ENCODE results near the gene USB1.
"Not testable (repeated sequence)": the region's sequence is repeated elsewhere in the genome, so short reads cannot be mapped to it uniquely, and the experiment has no call there.

Gene USB1

DNA sequence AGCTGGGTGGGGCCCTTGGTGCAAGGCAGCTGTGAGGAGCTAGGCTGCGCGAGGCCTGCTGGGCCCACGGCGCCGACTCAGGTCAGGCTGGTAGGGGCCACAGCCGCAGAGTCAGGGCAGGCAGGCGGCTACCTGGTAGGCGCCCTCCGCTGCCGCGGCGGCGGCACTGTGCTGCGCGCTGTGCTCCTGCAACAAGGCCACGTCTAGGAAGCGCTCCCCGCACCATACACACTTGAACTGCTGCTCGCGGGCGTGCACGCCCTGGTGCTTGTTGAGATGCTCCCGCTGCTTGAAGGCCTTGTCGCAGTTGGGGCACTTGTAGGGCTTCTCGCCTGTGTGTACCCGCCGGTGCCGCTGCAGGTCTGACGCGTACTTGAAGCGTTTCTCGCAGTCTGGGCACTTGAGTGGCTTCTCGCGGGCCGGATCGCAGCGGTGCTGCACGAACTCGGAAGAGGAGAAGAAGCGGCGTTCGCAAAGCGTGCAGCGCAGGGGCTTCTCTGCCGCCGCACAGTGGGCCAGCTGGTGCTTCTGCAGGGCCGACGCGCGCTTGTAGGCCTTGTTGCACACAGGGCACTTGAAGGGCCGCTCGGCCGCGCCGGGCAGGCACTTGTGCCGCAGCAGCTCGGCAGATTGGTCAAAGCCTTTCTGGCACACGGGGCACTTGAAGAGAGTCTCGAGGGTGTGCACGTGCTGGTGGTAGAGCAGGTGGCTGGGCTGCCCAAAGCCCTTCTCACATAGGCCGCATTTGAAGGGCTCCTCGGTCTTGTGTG lies 4.6 kb upstream of the USB1 start:
- no peak for DNase-seq

DNA sequence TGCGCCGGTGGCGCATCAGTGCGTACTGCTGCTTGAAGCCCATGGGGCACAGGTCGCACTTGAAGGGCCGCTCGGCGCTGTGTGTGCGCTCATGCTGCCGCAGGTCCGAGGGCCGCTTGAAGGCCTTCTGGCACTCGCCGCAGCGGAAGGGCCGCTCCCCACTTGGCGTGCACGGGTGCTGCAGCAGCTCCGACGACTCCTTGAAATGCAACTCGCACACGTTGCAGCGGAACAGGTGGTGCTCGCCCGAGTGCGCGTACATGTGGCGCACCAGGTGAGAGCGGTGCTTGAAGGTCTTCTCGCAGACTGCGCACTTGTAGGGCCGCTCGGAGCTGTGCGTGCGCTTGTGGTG lies 4.1 kb upstream of the USB1 start:
- DNase-seq, result no peak

DNA sequence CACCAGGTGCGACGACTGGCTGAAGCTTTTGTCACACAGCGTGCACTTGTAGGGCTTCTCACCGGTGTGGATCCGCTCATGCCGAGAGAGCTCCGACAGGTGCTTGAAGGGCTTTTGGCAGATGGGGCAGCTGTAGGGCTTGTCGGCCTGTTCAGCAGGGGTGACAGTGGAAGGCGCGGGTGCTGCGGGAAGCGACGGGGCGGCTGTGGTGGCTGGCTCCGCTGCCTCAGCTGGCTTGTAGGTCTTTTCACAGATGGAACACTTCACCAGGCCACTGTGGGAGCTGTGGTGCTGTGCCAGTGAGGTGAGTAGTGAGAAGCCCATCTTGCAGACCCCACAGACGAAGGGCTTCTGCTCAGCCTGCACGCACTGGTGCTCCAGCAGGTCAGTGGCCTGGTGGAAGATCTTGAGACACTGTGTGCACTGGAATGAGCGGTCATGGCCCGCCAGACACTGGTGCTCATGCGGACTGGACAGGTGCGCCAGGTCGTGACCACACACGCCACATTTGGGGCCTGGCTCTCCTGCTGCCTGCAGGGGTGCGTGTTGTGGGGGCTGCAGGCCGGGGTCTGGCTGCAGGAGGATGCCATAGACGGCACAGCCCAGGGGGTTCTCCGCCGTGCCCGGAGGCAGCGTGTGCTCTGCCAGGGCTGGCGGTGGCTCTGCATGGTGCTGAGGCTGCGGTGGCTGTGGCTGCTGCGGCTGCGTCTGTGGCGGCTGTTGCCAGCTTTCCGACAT lies 3.5 kb upstream of the USB1 start:
- no peak for DNase-seq

DNA sequence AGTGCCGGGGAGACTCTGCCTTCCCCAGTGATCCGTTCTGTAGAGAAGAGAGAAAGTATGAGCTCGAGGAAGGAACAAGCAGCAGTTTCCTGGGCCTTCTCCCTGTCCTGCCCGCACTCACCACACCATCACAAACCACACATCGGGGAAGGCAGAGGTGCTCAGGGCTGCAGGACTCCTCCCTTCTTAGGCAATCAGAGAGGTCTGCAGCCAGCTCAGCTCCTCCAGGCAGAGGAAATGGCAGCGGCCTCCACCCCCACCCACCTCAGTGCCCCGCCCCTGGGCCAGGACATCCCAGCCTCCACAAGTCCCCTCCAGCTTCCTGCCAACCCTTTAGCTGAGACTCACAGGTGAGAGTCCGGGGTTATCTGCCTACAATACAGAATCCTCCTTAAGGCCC lies 2.7 kb upstream of the USB1 start:
- no peak for DNase-seq

DNA sequence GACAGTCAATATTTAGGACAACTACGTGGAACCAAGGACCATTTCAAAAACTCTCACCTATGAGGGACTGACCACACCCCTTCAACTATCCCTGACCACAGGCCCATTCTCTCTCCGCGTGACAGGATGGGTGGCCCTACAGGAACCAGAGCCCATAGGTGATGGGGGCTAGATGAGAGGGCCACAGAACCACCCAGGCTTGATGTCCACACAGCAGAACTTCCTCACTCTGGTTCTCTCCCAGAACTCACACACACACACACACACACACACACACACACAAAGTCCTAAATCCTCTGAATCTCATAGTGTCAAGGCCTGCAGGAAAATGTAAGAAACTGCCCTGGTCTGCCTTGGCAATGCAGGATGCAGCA lies 2.2 kb upstream of the USB1 start:
- DNase-seq, result no peak

DNA sequence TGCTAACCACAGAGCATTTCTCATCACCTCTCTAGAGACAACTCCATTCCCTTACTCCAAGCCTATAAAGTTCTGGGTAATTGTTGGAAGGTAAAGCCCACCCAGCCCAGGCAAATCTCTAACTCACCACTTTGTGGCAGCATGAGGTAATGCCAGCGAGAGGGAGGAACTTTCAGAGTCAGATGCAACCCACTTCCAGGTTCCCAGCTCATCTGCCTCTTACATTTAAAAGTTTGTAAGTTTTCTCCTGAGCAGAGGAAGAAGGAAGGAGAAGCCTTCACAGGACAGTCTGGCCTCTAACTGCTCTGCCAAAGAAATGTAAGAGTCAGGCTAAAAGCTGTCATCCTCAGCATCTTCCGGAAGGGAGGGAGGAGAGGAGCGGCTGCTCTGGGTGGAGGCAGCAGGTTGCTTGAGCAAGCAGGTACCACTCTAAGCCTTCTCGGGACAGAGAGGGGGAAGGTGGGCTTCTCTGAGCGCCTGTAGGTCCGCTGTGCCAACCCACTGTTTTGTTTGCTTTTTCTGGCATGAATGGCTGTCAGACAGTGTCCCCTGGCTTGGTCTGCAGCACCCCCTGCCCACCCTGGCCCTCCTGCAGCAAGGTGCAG lies 1.7 kb upstream of the USB1 start:
- no peak for DNase-seq

DNA sequence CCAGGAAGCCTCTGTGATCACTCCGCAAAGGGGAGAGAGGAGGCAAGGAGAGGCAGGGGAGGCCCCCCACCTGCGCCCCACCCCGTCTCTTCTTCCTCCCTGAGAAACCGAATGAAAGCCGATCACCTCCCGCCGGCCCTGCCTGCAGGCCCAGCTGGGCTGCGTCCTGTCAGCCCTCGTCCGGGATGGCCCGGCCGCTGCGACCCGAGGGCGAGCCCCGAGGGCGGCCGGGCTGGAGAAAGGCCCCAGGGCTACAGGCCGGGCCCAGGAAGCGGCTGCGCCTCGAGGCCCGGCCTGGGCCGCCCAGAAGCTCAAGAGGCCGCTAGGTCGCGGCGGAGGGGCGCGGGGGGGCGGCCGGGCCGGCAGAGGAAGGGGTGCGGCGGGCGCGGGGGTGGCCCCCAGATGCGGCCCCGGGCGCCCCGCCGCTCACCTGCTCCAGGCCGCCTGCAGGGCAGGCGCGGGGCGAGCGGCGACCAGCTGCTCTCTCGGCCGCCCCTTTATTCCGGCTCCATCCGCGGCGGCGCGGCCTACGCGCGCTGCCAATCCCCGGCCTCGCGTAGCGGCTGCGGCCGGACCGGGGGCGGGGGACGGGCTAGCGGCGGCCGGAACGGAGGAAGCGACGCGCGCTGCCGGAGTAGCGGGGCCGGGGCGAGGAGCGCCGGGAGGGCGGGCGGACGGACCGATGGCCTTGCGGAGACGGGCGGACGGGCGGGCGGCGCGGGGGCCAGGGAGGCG lies 1.1 kb upstream of the USB1 start, which contains the start of gene ZNF319:
Gene ZNF319 (minus strand): TSS at position 702 of the 735 bp plus-strand sequence. CDS start 2,407 bp downstream, outside the sequence.
- no peak for DNase-seq

- no peak for DNase-seq
Measured at GRCh38 chr16:58001781-58002415, 691 bp downstream of the USB1 start.

GRCh38 chr16:58002416-58002800 lies 1.2 kb downstream of the USB1 start:
- DNase-seq, result no peak

- DNase-seq, result no peak
Measured at GRCh38 chr16:58002936-58003335, 1.7 kb downstream of the USB1 start.

DNA sequence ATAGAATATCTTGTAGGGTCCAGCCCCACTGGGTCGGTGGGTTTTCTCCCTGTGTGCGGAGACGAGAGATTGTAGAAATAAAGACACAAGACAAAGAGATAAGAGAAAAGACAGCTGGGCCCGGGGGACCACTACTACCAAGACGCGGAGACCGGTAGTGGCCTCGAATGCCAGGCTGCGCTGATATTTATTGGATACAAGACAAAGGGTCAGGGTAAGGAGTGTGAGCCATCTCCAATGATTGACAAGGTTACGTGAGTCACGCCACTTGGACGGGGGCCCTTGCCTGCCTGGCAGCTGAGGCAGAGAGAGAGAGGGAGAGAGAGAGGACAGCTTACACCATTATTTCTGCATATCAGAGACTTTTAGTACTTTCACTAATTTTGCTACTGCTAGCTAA lies 3.5 kb downstream of the USB1 start:
- DNase-seq, result not testable (repeated sequence)

DNA sequence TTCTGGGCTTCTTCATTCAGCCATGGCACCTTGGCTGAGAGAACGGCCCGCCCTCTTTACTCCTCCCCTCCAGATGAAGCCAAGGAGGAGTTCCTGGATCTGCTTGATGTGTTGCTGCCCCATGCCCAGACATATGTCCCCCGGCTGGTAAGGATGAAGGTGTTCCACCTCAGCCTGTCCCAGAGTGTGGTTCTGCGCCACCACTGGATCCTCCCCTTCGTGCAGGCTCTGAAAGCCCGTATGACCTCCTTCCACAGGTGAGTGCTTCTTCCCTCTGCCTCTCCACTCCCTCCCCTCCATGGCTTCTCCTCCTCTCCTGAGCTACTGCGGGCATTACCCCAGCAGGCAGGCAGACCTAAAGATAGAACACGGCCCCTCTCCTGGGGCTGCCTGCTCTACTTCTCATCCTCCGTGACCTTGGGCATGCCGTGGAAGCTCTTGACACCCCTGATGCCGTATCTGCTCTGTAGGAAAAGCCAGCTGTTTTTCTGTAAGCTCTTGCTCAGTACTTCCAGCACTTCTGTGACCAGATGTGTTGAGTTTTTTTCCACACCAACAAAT lies 8.7 kb downstream of the USB1 start:
- no peak for DNase-seq

DNA sequence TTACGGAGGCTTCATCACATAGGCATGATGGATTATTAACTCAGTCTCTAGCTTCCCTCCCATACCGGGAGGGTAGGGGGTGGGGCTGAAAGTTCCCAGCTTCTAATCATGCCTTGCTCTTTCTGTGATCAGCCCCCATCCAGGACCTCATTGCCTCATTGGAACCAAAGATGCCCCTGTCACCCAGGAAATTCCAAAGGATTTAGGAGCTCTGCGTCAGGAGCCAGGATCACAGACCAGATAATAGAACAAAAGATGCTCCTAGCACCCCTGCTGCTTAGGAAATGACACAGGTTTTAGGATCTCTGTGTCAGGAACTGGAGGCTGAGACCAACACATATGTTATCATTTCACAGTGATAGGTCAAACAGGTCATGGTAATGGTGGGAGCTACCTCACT lies 9.7 kb downstream of the USB1 start:
- DNase-seq, result no peak

- DNase-seq, result no peak
Measured at GRCh38 chr16:58011652-58012051, 10.4 kb downstream of the USB1 start.

DNA sequence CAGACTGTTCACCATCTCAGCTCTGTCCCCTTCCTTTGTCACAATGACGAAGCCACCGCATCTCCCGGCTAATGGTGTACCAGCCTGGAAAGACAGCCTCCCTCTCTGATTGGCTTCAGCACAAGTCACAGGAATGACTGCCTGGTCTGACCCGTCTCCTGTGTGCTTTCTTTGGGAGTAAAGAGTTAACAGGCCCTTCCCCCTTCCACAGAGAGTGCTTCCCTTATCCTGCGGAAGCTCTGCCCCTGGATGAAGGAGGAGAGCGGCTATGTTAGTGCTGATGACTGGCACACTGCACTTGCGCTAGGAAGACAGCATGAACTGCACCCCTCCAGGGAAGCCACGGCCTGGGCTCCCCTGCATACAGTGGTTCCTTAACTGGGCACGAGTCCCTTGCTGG lies 11.3 kb downstream of the USB1 start:
- DNase-seq, result no peak

DNA sequence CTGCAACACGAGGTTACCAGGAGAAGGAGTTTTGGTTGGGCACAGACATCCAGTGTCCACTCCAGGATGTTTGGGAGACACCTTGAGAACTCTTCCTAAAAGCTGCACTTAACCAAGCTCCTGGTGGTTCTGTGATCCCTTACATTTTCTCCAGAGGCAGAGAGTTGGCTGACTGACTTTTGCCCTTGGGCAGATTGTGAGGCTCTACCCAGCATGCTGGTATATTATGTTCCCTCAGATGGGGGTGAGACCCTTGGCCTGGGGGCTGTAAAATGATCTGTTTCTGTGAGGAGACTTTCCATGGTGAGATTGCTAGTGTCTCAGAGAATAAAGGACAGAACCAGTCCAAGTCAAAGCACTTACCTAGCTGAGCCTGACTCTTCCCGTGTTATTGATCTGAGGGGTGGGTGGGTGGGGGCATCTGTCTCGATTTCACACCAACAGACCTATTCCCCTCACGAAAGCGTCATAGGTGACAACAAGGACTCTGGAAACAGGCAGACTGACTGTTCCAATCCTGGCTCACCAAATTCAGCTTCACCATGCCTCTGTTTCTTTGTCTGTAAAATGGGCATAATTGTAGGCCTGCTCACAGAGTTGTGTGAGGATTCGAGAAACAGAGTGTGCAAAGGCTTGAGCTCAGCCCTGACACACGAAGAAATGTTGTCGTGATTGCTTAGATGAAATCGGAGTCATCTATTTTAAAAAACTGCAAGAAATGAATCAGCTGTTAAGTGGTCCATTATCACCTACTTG lies 12.2 kb downstream of the USB1 start:
- no peak for DNase-seq

DNA sequence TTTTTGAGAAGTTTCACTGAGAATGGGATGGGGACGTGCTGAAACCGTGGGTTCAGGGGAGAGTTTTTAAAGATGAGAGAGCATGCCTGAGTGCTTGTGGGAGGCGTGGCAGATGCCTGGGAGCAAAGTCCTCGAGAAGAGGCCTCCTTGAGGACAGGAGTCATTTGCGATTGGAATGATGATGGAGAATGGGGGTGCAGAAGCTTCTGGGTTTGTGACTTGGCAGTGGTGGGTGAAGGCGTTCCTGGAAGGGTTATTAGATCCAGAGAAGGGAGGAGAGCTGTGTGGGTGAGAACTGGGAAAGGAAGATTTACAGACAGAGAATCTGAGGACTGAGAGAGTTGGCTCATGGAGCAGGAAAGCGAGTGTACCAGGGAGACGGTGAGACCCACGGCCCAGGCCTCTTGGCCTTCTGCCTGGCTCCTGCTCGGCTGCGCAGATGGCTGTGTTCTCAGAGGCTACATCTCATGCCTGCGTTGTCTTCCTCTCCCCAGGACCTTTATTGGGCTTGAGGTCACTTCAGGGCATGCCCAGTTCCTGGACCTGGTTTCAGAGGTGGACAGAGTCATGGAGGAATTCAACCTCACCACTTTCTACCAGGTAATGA lies 15.7 kb downstream of the USB1 start:
- no peak for DNase-seq

- no peak for DNase-seq
Measured at GRCh38 chr16:58018803-58019202, 17.6 kb downstream of the USB1 start.

- no peak for DNase-seq
Measured at GRCh38 chr16:58019866-58020538, 18.8 kb downstream of the USB1 start.

DNA sequence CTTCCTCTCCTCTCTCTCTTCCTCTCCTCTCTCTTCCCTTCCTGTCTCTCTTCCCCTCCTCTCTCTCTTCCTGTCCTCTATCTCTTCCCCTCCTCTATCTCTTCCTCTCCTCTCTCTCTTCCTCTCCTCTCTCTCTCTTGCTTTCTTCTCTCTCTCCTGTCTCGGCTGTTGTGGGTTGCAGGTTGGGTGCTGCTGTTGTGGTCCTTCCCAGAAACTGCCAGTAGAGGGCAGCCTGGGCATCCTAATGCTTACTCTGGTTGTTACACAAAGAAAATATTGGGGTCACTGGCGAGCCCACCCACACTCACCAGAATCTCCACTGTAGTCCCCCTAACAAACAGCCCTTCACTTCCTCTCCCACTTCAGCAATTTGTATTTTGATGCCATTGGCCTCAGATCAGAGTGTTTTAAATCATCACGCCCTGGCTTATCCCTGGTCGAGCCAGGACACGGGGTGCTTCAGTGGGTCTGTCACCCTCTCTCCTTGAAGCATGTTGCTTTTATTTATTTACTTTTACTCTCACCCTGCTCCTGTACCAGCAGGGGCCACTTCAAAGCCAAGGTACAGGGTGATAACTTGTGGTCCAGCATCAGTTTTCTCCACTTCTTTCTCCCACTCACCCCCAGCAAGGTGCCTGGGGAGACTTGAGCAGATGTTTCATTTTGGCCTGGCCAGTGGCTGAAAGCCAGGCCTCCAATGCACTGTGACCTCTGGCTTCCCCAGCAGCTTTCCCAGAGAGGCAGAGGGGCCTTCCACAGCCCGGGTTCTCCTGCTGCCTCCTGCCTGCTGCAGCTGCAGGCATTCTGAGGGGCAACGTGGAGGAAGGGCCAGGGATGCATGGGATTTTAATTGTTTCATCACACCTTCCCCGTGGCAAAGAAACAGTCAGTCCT lies 19.7 kb downstream of the USB1 start:
- DNase-seq, result peak in 1 of 2 experiments; percentile 16
